ENCODE data around the gene TSPAN9. TPM values are rescaled to one million over a fixed set of nuclear protein-coding genes. Genes with fewer than 3 reads are reported as not detected.

The TSPAN9 gene
- polyA plus RNA-seq, 3 donors, result 0.15 to 0.34 (median 0.25) TPM

DNA sequence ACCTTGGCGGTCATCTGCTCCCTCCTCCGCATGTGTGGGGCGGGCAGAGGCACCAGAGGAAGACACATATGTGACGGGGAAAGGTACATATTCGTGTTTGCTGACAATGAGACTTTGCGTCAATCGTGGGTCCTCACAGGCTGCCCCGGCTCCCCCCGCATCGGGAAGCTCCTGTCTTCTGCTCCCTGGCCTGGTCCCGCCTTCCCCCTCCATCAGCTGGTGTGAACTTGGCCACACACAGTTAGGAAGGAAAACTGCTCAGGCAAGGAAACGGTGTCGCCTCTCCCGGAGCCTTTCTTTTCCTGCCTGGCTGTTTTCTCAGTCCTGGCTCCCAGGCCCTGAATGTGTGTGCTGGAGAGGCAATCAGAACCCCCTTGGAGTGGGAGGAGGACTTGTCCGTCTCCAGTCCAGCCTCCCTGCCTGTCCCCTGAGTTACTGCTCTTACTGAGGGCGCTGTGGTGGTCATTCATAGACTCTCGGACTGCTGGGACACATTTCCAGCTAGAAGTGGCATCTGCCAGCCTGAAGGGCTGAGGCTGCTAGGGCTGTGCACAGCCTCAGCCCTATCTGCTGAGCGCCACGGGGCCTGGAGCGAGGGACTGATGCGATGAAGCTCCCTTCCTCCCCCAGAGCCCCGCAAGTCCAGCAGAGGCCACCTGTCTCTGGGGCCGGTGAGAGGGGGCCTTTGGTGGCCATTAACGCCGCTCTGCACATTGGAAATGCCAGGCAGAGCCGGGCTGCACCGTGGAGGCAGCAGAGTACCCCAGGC, 44.2 kb upstream of the TSPAN9 start:
- TF ChIP-seq, protein P1, sequence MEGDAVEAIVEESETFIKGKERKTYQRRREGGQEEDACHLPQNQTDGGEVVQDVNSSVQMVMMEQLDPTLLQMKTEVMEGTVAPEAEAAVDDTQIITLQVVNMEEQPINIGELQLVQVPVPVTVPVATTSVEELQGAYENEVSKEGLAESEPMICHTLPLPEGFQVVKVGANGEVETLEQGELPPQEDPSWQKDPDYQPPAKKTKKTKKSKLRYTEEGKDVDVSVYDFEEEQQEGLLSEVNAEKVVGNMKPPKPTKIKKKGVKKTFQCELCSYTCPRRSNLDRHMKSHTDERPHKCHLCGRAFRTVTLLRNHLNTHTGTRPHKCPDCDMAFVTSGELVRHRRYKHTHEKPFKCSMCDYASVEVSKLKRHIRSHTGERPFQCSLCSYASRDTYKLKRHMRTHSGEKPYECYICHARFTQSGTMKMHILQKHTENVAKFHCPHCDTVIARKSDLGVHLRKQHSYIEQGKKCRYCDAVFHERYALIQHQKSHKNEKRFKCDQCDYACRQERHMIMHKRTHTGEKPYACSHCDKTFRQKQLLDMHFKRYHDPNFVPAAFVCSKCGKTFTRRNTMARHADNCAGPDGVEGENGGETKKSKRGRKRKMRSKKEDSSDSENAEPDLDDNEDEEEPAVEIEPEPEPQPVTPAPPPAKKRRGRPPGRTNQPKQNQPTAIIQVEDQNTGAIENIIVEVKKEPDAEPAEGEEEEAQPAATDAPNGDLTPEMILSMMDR (IDR thresholded peaks at IDR 0.05), result no peak
- no peaks in the 10 kb centered on the region for H3K27me3 ChIP-seq (ENCODE audit: control insufficient read depth in 2 of 2, insufficient read depth in 2 of 2, low read length in 2 of 2)
- no peaks in the 10 kb centered on the region for H3K36me3 Mint-ChIP-seq
- H3K4me1 ChIP-seq (ENCODE audit: control insufficient read depth in 1 of 2, insufficient read depth in 2 of 2, low read length in 2 of 2), result no peaks in the 10 kb centered on the region
- 87% methylated on average over 21 of the region's 27 CpGs for WGBS (ENCODE audit: insufficient coverage)
- H2AFZ ChIP-seq (ENCODE audit: insufficient read depth, low read depth, low read length, poor library complexity, severe bottlenecking), result no peak overlapping the region
- no peak overlapping the region for H3K27ac ChIP-seq (ENCODE audit: low read depth in 1 of 2, low read length in 2 of 2)
- no peaks in the 10 kb centered on the region for H3K9me3 Mint-ChIP-seq
- H3K4me2 ChIP-seq (replicated peaks; ENCODE audit: extremely low read depth, low read length, poor library complexity, severe bottlenecking), result no peak overlapping the region
- no peaks in the 10 kb centered on the region for H3K4me1 Mint-ChIP-seq
- peaks cover 0 to 3% (median 0%) of the 10 kb centered on the region in 3 donors for H3K27me3 Mint-ChIP-seq (ENCODE audit: low read depth in 3 of 3)
- no peak overlapping the region for H3K4me3 ChIP-seq (replicated peaks in 1 of 3; ENCODE audit: low read depth in 2 of 3, low read length in 3 of 3)
- no peaks in the 10 kb centered on the region for H3K36me3 ChIP-seq (replicated peaks in 1 of 2; ENCODE audit: control insufficient read depth in 1 of 2, insufficient read depth in 2 of 2, low read length in 2 of 2)
- DNase-seq, result no peak
- no peaks in the 10 kb centered on the region for H3K9me3 ChIP-seq (replicated peaks in 1 of 2; ENCODE audit: control insufficient read depth in 1 of 2, insufficient read depth in 1 of 2, low read length in 2 of 2)
- H3K27ac Mint-ChIP-seq, result no peak overlapping the region
- H3K4me3 Mint-ChIP-seq, result no peak overlapping the region
- H3K79me2 ChIP-seq (ENCODE audit: insufficient read depth, low read length), result no peaks in the 10 kb centered on the region
- intact Hi-C loops (cut with micrococcal nuclease), result loop anchor here in 1 of 2 donors (10.0 kb wide), 1 partner anchor 178 kb away; the partner anchor contains the start of gene TEX52
- no peaks in the 10 kb centered on the region for H4K20me1 ChIP-seq (ENCODE audit: insufficient read depth, low read length)
- H3K9ac ChIP-seq (ENCODE audit: insufficient read depth, low read length, poor library complexity, severe bottlenecking), result no peak overlapping the region

DNA sequence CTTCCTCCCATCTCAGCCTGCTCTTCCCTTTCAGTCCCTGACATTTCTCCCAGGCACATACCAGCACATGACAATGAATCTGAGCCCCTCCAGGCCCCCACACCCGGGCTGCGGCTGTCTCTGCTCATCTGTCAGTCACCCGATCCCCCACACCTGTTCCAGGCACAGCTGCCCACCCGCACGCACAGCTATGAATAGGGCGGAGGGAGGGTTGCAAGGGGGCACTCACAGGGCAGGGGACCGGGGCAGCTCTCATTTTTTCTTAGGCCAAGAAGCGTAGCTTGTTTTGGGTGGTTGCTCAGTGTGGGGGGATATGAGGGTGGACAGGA, 43.7 kb upstream of the TSPAN9 start:
- TF ChIP-seq, protein P1 (IDR thresholded peaks at IDR 0.05), result no peak
- H3K4me1 ChIP-seq (ENCODE audit: control insufficient read depth in 1 of 2, insufficient read depth in 2 of 2, low read length in 2 of 2), result no peaks in the 10 kb centered on the region
- intact Hi-C loops (cut with micrococcal nuclease), result loop anchor here in 1 of 2 donors (10.0 kb wide), 1 partner anchor 179 kb away; the partner anchor contains the start of gene TEX52
- Mint-ChIP-seq H3K4me1 (no peaks in the 10 kb centered on the region), H3K36me3 (no peaks in the 10 kb centered on the region), H3K4me3 (no peak overlapping the region), H3K9me3 (no peaks in the 10 kb centered on the region), H3K27me3 (ENCODE audit: low read depth in 3 of 3) (peaks cover 0 to 3% (median 0%) of the 10 kb centered on the region in 3 donors), H3K27ac (no peak overlapping the region)
- no peak overlapping the region for H3K4me3 ChIP-seq (replicated peaks in 1 of 3; ENCODE audit: low read depth in 2 of 3, low read length in 3 of 3)
- DNase-seq, result no peak
- WGBS (ENCODE audit: insufficient coverage), result 94% methylated on average over 7 of the region's 8 CpGs
- H3K4me2 ChIP-seq (replicated peaks; ENCODE audit: extremely low read depth, low read length, poor library complexity, severe bottlenecking), result no peak overlapping the region
- H3K79me2 ChIP-seq (ENCODE audit: insufficient read depth, low read length), result no peaks in the 10 kb centered on the region
- no peak overlapping the region for H3K9ac ChIP-seq (ENCODE audit: insufficient read depth, low read length, poor library complexity, severe bottlenecking)
- no peaks in the 10 kb centered on the region for H4K20me1 ChIP-seq (ENCODE audit: insufficient read depth, low read length)
- no peak overlapping the region for H3K27ac ChIP-seq (ENCODE audit: low read depth in 1 of 2, low read length in 2 of 2)
- H3K36me3 ChIP-seq (replicated peaks in 1 of 2; ENCODE audit: control insufficient read depth in 1 of 2, insufficient read depth in 2 of 2, low read length in 2 of 2), result no peaks in the 10 kb centered on the region
- no peaks in the 10 kb centered on the region for H3K27me3 ChIP-seq (ENCODE audit: control insufficient read depth in 2 of 2, insufficient read depth in 2 of 2, low read length in 2 of 2)
- H2AFZ ChIP-seq (ENCODE audit: insufficient read depth, low read depth, low read length, poor library complexity, severe bottlenecking), result no peak overlapping the region
- H3K9me3 ChIP-seq (replicated peaks in 1 of 2; ENCODE audit: control insufficient read depth in 1 of 2, insufficient read depth in 1 of 2, low read length in 2 of 2), result no peaks in the 10 kb centered on the region
